SK-MEL-5 (cell line): Measurements from ENCODE around the gene KLF13. TPM values are rescaled to one million over a fixed set of nuclear protein-coding genes. Genes with fewer than 3 reads are reported as not detected.

Experiments
- DNase-seq: peaks from one replicate; pipeline ENCODE4 v3.0.0-alpha.2; 2016; ENCODE audit warnings: low read depth, low spot score
- in situ Hi-C: cut with HindIII; loops from 2 replicates; pipeline ENCODE4 v1.10.0; 2016; ENCODE audit warnings: low sequenced_read_pairs, high pct_unique_total_duplicates, low pct_unique_long_range_greater_than_20kb
- total RNA-seq: library from RNA; depleted of rRNA; stranded (reverse); fragments of >200 nt; shearing (Covaris generic); gene quantifications from 2 replicates; pipeline ENCODE4 v1.2.3, GENCODE V29; 2014

KLF13 gene
- total RNA-seq, 1 experiment from 2014 or later: 17.3 TPM

DNA sequence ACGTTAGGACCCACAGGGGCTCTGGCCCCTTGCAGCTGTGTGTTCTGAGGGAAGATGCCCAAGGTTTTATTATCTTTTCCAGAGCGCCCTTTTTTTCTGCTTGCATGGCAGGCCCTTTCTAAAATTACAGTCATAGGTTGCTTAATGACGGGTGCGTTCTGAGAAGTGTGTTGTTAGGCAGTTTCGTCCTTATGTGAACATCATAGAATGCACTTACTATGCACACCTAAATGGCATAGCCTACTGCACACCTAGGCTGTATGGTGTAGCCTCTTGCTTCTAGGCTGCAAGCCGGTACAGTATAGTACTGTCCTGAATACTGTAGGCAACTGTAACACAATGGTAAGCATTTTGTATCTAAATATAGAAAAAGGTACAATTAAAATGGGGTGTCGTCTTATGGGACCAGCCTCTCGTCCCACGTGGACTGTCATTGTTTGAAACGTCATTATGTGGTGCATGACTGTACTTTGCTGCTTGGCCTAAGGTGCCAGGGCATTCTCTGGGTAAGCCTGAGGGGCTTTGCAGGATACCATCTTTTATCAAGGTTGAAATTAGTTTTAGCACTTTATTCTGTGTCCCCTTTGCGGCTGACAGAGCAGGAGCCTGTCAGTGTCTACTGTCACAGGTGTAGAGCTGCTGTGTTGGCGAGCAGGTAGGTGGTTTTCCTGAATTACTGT lies 10.9 kb downstream of the KLF13 start:
- in situ Hi-C loops: no loop called here
- DNase-seq: no peak

DNA sequence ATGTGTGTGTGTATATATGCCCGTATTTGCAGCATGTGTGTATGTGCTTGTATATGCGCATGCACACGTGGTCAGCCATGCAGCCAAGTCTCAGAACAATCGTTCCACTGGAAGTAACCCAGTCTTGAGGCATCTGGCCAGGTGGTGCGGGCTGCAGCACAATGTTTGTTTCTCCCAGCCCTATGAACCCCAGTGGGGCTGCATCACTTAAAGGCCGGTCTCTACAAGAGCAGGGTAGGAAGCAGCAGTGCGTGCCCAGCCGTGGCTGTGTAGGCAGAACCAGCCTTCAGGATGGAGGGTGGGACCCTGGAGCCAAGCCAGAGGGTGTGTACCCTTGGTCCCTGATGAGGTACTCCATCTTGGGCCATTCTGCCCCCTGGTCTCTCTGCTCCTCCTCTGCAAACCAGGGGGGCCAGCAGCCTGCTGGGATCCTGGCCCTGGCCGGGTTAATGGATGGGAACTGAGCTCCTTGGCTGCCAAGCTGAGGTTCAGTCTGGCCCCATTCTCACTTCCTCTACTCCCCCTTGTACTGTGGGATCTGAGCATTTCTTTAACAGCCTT lies 11.8 kb downstream of the KLF13 start:
- in situ Hi-C loops: no loop called here
- no peak for DNase-seq

DNA sequence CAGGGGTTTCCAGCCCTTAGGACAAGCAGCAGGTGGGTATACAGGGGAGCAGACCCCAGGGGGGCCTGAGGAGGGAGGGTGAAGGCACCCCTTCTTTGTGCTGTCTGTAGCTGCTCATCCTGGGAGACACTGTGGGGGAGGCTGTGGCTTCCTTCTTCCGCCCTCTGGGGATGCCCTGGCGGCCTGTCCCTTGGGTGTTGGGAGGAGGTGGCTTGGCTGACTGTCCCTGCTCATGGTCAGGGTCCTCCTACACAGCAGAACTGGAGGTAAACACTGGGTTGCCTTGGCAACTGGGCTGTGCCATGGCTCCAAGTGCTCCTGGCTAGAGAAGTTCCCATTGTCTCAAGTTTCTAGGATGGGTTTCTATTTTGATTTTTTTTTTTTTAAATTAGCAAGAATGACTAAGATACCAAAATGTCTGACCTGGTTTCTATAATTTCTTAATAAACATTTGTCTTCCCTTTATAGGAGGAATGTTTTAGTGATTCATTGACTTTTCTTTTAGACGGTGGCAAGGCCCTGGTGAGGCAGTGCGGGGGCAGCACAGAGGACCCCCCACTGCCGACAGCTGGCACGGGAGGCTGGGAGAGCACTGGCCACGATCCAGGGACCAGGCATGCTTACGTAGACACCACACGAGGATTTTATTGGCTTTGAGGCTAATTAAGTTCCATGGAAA lies 12.4 kb downstream of the KLF13 start:
- DNase-seq: no peak
- in situ Hi-C loops: no loop called here

DNA sequence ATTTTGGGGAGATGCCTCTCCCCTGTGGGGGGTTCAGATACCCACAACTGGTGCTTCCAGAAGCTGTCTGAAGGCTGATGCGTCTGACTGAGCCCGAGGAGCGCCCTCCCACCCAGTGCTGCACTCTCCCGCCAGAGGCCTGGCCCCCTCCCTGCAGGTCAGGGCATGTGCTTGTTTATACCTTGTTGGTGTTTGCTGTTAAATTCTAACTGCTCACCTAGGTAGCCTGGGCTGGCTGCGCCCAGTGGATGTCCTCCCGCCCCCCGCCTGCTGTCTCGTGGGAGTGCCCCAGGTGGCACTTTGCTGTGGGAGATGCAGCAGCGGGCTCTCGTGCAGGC lies 12.9 kb downstream of the KLF13 start:
- no peak for DNase-seq
- in situ Hi-C loops: no loop called here

DNA sequence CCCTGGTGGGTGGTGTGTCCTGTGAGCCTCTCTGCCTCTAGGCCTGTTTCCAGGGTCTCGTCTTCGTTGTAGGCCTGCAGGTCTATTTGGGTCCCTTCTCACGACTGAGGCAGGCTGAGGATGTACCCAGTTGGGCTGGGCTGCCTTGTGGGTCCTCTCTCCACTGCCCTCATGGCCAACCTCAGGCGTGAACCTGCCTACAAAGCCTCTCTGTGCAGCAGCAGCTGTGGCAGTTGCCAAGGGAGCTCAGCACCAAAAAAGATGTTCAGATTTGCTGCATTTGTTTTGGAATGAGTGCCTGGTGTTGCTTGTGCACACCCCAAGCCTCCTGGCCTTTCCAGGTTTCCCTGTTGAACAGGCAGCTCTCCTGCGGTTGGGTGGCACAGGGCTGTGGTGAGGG lies 13.4 kb downstream of the KLF13 start:
- DNase-seq: no peak
- in situ Hi-C loops: no loop called here

DNA sequence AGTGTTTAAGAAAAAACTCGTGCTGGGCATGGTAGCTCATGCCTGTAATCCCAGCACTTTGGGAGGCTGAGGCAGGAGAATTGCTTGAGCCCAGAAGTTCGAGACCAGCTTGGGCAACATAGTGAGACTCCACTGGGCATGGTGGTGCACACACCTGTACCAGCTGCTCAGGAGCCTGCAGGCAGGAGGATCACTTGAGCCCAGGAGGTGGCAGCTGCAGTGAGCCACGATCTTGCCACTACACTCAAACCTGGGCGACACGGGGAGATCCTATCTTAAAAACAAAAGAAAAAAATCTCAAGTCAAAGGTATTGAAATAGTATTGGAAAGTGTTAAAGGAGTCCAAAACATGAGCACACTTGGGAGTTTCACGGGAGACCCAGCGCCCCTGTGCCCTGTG lies 14.0 kb downstream of the KLF13 start:
- in situ Hi-C loops: no loop called here
- no peak for DNase-seq

DNA sequence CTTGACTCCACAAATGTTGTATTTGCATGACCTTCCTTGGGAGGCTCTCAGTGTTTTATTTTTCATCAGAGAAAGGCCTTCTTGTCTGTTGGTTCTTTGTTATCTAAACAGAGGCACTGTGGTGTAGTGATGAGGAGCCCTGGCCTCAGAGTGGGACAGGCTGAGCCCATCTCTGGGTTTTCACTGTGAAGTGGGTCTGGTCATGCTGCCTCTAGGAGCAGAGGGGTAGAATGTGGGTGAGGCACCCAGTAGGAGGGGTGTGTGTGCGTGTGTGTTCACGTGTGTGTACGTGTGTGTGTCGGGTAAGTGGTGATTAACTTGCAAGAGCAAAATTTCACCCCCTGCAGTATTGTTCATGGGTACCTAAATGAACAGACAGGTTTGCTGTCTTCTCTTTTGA lies 14.4 kb downstream of the KLF13 start:
- no peak for DNase-seq
- in situ Hi-C loops: no loop called here

DNA sequence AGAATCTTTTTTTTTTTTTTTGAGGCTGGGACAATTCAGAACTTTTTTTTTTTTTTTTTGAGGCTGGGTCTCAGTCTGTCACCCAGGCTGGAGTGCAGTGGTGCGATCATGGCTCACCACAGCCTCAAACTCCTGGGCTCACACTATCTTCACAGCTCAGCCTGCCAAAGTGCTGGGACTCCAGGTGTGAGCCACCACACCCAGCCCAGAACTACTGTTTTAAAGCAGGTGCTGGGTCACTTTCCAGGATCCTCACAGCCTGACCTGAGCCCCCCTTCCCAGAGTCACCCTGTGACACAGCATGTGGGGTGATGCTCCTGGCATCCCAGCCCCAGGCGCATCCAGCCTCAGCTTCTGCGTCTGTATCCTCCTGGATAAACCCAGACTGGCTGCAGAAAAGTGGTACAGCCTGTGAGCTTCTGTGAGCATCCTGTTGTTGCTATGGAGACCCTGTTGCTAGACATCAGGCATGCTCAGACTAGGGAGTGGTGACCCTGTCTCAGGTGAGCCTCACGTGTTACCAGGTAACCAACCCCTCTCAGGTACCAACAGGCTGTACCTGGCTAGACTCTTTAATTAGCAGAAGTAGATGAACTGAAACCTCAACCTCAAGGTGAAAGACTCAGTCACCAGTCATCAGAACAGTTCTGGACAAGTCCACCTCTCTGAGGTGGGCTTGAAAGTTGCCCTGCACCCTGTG lies 15.0 kb downstream of the KLF13 start:
- in situ Hi-C loops: no loop called here
- no peak for DNase-seq

DNA sequence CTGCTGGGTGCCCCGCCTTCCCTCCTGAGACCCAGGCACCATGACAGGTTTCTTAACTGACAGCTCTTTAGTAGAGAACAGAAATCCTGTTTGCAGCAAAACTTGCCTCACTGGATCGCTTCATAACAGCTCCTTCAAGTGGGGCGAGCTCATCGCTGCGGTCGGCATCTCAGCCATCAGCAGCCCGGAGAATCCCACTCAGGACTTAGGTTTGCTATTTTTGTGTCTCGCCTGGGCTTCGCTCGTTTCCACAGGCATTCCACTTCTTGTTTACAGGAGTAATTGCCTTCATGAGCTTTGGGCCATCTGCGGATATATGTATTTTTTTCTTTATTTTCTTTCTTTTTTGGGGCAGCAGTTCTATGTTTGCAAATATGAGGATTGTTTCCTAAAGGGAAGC lies 15.7 kb downstream of the KLF13 start:
- no peak for DNase-seq
- in situ Hi-C loops: no loop called here

DNA sequence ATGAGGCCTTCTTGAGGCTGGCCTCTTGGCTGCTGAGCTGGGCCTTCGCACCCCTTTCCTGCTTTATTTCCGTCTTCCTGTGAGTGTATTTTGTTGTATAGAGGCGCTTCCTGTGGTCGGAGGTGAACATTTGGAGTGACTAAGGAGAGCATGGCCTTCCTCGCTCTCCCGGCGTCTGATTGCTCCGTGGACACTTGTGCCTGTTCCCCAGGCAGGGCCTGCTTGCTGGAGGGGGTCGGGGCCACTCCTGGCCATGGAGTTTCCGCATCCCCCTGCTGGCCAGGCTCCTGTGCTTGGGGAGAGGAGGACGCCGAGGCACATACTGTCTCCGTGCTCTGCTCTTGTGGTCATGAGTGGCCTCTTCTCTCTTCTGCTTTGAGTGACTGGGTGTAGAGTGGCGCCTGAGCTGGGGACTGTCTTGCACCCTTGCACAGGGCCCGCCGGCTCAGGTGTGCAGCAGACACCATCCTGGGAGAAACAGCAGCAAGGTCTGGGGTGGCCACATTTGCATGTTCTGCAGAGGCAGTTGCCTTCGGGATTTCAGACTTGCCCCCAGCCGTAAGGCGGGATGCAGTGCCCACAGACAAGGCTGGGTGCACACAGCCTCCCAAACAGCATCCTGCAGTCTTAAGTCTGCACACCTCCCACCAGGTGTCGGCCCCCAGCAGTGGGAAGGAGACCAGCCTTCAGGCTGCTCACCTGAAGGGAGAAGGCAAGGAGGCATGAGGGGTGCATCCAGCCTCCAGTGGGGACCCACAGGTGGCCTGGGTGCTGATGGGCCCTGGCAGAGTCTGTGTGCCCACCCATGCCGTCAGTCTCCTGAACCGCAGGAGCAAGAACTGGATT lies 16.4 kb downstream of the KLF13 start:
- DNase-seq: no peak
- in situ Hi-C loops: no loop called here

DNA sequence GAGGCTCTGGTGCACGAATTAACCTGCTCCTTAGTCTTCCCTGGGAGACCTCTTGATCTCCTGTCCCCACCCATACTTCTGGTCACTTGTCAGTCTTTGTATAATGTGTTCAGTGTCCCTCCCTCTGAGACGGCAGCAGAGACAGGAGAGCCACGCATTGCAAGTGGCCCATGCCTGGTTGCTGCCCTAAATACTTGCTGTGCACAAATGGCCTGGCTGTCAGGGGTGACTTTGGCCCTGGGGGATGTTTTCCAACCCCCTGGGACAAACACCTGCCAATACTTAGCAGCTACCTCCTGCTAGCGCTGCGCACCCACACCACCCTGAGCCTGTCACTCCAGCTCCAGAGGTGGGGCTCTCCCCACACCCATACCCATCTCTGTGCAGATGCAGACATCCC lies 17.2 kb downstream of the KLF13 start:
- no peak for DNase-seq
- in situ Hi-C loops: no loop called here

DNA sequence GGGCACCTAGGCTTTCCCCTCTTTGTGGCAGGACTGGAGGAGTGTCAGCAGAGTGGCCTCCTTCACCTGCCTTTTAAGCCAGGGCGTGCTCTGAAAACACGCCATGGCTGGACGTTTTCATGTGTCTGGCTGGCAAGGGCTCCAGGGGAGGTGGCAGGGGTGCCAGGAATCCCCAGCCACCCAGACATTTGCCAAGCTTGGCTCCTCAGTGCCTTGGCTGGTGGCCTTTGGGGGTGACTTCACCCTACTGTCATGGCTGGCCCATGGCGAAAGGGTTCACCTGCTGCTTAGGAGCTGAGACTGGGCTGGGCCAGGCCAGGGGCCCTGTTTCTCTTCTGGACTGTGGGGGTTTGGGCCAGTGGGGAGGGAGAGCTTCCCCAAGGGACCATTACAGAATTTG lies 17.6 kb downstream of the KLF13 start:
- in situ Hi-C loops: no loop called here
- DNase-seq: no peak

DNA sequence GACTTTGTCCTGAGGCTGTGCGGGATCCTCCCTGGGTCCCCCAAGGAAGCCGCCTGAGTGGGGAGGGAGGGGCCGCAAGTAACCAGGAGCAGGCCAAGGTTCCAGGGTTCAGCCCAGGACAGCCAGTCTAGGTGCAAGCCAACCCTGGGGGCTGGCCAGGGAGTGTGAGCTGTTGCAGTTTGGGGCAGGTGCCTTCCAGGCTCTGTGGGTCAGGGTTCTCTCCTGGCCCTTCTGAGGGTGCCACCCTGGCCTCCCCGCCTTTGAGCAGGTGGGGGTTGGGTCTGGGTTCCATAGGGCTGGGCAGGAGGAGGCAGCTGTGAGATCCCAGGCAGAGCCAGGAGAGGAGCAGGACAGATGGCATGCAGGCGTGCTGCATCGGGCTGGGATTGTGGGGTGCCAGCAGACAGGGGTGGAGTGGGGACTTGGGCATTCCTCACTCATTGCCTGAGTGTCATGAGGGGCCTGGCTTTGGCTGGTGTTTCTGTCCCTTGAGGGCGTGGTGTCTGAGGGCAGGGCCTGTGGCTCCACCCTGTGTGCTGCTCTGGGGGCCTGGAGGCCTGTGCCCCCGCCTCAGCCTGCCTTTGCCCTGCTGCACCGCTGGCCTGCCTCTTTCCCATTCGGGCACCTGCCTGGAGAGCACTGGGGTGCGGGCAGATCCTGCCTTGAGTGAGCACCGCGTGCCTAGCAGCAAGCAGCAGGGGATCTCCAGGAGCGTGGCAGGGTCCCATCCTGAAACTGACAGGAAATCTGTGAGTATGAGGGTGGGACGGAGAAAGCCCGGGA lies 18.4 kb downstream of the KLF13 start:
- no peak for DNase-seq
- in situ Hi-C loops: no loop called here

DNA sequence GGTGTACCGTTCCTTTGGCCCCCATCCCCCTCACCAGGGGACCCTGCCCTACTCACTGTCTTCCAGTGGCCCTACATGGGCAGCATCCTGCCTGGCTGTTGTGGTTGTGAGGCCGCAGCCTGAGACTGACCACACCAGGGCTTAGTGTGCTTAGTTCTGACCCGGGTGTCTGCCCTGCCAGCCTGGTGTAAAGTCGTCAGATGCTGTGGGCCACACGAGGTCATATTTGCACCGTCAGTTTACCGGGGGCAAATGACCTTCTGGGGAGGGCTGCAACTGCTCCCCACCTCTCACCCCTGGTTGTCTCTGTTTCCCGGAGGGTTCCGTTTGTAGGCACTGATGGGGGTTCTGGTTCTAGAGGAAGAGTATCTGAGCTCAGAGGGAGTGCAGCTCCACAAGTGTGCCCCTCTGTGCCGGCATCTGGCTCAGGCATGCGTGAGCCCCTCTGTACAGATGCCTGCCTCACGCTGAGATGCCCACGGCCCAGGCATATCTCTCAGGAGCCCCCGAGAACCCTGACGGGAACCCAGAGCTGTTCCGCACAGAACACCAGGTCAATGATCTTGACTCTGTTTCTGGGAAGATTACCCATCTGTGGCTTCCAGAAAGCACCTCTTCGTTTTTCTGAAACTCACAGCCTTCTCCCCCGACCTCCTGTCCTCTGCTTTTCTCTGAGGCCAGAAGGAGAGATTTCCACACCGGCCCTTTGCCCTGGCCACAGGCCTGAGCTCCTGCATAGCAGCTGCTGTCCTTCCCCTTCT lies 19.2 kb downstream of the KLF13 start:
- no peak for DNase-seq
- in situ Hi-C loops: no loop called here

DNA sequence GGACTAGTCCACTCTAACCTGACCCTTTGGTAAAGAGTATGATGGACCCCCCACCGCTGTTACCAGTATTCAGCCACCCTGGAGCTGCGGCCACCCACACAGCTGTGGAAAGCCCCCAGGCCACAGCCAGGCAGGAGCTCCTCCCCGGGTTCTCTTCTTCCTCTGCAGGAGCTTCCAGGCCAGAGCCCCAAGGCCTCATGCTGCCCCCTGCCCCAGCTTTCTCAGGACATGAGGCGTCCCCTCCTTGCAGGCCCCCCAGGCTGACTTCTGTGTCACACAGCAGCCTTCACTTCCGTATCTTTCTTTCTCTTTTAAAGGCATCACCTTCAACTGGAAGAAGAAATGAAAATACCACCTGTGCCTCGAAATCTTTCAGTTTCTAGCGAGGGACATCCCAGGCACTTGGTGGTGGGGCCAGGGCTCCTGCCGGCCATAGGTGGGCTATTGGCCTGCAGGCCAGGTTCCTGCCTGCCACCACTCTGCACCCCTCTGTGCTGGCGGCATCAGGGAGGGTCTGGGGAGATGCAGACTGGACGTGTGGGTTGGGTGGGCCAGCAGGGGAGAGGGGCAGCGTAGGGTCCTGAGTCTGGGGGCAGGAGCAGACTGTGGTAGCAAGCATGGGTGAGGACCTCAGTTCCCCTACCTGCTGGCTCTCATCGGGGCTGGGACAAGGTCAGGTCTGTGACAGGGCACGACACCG lies 19.9 kb downstream of the KLF13 start:
- no peak for DNase-seq
- in situ Hi-C loops: no loop called here
